HG02642 (cell line): ENCODE measurements around the gene MICA.
A peak's percentile ranks its signal among the peaks of the same experiment; 100 is the strongest.
"Not testable (repeated sequence)": the region's sequence is repeated elsewhere in the genome, so short reads cannot be mapped to it uniquely, and the experiment has no call there.

Source experiments
- ATAC-seq: cut with Tn5 transposase; IDR thresholded peaks from one replicate; pipeline ENCODE4 v1.9.1; 2021; ENCODE audit warnings: mild to moderate bottlenecking; ENCODE audit not compliant: unreplicated experiment, poor library complexity

The MICA gene

DNA sequence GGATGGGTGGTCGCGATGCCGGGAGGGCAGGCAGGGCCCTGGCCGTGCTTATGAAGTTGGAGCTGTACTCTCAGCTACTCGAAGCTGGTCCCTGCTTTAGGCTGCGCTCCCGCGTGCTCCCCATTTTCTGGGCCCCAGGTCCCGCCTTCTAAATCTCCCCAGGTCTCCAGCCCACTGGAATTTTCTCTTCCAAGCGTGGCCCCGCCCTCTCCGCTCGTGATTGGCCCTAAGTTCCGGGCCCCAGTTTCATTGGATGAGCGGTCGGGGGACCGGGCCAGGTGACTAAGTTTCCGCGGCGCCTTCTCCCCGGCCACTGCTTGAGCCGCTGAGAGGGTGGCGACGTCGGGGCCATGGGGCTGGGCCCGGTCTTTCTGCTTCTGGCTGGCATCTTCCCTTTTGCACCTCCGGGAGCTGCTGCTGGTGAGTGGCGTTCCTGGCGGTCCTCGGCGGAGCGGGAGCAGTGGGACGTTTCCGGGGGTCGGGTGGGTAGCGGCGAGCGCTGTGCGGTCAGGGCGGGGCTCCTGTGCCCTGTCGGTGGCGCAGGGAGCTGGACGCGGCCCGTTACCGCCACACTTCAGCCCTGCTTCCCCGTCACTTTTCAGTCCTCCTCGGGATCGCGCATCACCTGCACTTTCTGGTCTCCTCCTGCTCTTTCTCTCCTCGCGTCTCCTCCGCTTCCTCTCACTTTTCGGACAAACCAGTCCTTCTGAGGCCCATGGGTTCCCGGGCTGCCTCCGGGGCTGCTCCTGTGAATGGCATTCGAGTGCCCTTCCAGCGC, at the start of gene MICA:
TSS of gene MICA (plus strand) at position 313 of the 778 bp plus-strand sequence. CDS start at position 351, 38 bp downstream.
- ATAC-seq: peak; percentile 63

DNA sequence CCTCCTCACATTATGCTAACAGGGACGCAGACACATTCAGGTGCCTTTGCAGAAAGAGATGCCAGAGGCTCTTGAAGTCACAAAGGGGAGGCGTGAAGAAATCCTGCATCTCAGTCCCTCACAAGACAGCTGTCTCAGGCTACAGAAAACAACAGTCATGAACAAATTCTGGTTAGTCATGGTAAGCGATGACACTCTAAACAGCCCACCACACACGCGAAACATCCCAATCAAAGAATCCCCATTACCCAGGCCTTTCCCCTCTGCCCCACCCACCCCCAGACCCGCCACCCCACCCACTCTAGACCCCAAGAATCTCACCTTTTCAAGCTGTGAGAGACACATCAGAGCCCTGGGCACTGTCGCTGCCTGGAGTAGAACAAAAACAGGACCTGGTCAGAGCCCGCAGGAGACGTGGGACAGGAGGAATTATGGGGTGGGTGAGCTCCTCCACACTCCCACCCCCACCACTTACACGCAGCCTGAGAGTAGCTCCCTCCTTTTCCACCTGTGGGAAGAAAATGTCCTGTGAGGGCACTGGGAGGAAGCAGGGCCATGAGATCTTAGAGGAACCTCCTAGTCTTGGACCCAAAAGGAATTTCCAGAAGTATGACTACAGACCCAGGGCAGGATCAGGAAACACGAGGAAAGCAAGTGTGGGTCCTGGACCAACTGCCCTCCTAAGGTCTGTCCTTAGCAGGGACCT, 49.1 kb upstream of the MICA start:
- ATAC-seq: no peak

- no peak for ATAC-seq
These were observed 48.4 kb upstream of the MICA start for GRCh38 chr6:31354864-31355582.

- ATAC-seq: no peak
These were observed 47.8 kb upstream of the MICA start for GRCh38 chr6:31355583-31355948.

- peak; percentile 34 for ATAC-seq
These were observed 47.0 kb upstream of the MICA start for GRCh38 chr6:31356216-31356945.

DNA sequence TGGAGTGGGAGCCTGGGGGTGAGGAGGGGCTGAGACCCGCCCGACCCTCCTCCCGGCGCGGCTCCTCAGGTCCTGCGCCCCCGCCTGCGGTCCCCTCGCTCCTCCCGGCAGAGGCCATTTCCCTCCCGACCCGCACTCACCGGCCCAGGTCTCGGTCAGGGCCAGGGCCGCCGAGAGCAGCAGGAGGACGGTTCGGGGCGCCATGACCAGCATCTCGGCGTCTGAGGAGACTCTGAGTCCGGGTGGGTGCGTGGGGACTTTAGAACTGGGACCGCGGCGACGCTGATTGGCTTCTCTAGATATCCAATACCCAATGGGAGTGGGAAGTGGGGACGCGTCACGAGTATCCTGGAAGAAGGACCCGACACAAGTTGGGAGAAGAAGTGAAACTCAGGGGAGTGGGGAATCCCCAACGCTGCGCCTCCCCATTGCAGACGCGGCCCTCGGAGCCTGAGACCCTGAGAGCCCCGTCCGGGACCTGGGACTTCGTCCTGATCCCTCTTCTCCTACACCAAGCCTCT, 46.4 kb upstream of the MICA start, which contains the start of gene HLA-B:
TSS of gene HLA-B (minus strand) at position 234 of the 521 bp plus-strand sequence. CDS start at position 213, 21 bp downstream.
- ATAC-seq: peak; percentile 76

DNA sequence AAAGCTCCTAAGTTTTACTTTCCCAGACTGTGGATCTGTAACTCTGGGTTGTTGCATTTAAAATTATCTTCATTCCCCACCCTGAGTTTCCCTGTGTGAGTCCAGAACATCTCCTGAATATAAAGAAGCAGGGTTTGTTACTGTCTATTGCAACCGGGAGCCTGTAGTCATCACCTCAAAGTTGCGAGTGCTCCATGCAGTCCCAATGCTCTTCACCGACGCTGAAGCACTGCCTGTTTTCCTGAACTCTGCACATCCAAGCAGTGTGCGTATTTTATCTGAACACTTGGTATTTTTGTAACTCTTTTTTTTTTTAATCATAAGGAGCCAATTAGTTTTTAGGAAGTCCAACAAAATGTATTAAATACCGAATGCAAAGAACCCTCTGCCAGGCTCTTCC, 45.5 kb upstream of the MICA start:
- ATAC-seq: no peak

- no peak for ATAC-seq
These were observed 45.1 kb upstream of the MICA start for GRCh38 chr6:31358302-31358701.

- ATAC-seq: no peak
These were observed 43.8 kb upstream of the MICA start for GRCh38 chr6:31359581-31359980.

DNA sequence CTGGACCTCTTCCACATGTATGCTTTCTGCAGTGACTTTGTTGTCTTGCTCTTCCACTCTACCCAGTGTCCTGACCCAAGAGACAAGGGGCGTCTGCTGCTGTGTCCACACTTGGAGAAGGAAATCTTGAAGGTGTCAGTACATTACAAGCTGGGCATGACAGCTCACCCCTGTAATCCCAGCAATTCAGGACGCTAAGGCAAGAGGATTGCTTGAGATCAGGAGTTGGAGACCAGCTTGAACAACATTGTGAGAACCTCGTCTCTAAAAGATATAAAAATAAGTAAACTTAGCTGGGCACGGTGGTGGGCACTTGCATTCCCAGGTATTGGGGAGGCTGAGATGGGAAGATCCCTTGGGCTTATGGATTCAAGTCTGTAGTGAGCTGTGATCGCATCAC, 40.6 kb upstream of the MICA start:
- no peak for ATAC-seq

- no peak for ATAC-seq
These were observed 39.6 kb upstream of the MICA start for GRCh38 chr6:31363811-31364210.

DNA sequence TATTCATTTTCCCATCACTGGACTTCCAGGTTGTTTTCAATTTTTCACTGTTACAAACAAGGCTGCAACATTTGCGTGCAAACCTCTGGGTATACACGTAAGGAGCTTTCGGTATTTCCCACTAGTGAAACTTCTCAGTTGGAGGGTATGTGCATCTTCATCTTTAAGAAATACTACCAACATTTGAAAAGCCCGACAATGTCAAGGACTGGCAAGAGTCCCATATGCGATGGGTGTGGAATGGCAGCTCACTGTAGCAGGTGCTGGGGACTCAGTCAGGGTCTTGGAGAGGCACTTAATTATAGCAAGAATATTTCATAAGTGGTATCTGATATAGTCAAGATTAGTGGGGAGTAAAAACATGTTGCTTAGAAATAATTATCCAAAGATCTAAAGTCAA, 37.5 kb upstream of the MICA start:
- ATAC-seq: no peak

DNA sequence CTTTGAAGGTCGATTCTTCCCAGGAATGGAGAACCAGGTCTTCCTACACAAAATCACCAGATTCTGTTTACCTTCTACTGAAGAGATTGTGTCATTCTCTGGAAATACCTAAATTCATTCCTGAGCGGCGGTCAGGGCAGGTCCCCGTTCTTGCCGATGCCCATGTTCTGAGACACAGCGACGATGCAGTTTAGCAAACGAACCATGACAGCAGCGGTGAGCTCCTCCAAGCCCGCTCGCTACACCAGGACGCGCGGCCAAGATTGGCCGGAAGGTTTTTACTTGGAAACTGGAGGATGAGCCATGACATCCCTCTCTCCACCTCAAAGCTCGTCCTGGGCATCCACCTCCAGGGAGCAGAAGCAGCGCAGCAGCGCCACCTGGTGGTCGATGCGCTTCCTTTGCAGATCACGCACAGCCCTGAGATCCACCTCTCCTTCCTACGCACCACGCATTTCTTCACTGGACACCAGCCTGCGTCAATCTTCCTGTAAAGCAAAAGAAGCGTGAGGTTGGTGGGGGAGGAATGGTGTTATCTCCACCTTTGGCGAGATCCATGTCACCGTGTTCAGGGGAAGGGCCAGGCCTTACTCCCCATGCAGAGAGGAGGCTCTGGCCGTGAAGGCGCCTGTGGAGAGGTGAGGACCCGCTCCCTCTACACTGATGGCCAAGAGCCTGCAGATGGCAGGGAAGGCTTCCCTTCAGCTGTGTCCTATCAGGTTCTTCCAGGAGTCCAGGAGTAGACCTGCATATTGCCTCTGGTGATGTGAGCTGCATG, 36.5 kb upstream of the MICA start:
- ATAC-seq: peak; percentile 78

- no peak for ATAC-seq
These were observed 34.9 kb upstream of the MICA start for GRCh38 chr6:31368461-31368860.

- ATAC-seq: not testable (repeated sequence)
These were observed 29.3 kb upstream of the MICA start for GRCh38 chr6:31374118-31374517.

- ATAC-seq: no peak
These were observed 27.7 kb upstream of the MICA start for GRCh38 chr6:31375699-31376098.

DNA sequence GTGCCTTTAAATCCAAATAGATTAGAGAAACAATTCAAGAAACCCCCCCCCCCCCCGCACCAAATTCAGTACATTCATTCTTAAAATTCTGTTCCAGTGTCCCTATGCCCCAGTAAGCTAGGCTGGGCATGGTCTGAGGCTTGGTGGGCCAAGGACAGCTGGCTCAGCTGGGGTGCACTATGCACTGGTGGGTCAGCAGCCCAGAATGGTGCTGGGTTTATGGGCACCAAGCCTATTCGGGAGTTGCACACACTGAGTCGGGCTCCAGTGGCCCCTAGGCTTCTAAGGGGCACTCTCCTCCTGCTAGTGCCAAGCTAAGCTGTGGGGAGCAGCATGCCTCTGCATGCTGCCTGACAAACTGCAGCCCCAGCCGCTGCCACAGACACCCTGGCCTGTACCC, 26.4 kb upstream of the MICA start:
- ATAC-seq: no peak

GRCh38 chr6:31378062-31378720, 25.2 kb upstream of the MICA start:
- ATAC-seq: no peak

DNA sequence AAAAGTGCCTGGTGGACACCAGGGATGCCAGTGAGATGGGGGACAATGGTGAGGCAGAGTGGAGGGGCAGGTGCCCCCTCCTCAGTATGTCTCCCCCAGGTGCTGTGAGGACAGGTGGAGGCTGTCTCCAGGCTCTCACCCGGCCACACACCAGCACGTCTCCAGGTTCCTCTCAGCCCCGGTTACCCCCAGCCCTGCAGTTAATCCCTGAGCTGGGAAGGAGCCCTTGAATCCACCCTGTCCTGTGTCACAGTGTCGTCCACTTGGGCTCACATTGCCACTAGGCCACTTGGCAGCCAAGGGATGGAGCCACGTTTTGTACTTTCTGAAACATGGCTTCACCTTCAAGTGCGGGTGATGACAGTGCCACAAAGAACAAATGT, 24.7 kb upstream of the MICA start:
- no peak for ATAC-seq
